ENCODE results near the gene AXL. TPM values are rescaled to one million over a fixed set of nuclear protein-coding genes. Genes with fewer than 3 reads are reported as not detected.
A peak's percentile ranks its signal among the peaks of the same experiment; 100 is the strongest.
"Not testable (repeated sequence)": the region's sequence is repeated elsewhere in the genome, so short reads cannot be mapped to it uniquely, and the experiment has no call there.

AXL gene
- total and polyA plus RNA-seq, 9 of the 15 experiments (the other 6 are each of a cell fraction or from before 2014, with no cell fraction given): 0.80 to 6.6 (median 1.6) TPM

GRCh38 chr19:41204338-41204737, 14.7 kb upstream of the AXL start (continued):
- TF ChIP-seq REST (IDR thresholded peaks at IDR 0.05; ENCODE audit: borderline replicate concordance) (peak; percentile 93), CXXC5 (CRISPR knock-in tag; IDR thresholded peaks at IDR 0.05) (0 out of 2 replicates have a peak, but pooled peaks have one; percentile 11), MYC (IDR thresholded peaks at IDR 0.05; ENCODE audit: low read depth, low read length) (0 out of 2 replicates have a peak, but pooled peaks have one; percentile 32), FOXK2 (conservative IDR thresholded peaks at IDR 0.05 in 1 of 2, IDR thresholded peaks at IDR 0.05 in 1 of 2; ENCODE audit: low read depth in 2 of 2) (0 out of 4 replicates have a peak, but pooled peaks of 1 of the 2 experiments have one; percentile 13), RFX5 (IDR thresholded peaks at IDR 0.05; ENCODE audit: low read depth, low read length) (peak; percentile 63; the same call in 1 of the 2 replicates), CEBPG (CRISPR knock-in tag; IDR thresholded peaks at IDR 0.05) (peak; percentile 39; the same call in 1 of the 2 replicates), CEBPG (tag; conservative IDR thresholded peaks at IDR 0.05 in 1 of 2, IDR thresholded peaks at IDR 0.05 in 1 of 2) (peak in 1 of 2 experiments; percentile 38; a peak in 1 of 4 replicates), MAZ (CRISPR knock-in tag; conservative IDR thresholded peaks at IDR 0.05 in 1 of 2, IDR thresholded peaks at IDR 0.05 in 1 of 2) (peak in 1 of 2 experiments; percentile 66; a peak in 2 of 4 replicates), CC2D1A (IDR thresholded peaks at IDR 0.05) (peak; percentile 88), ZNF384 (IDR thresholded peaks at IDR 0.05; ENCODE audit: low read depth, low read length) (peak; percentile 40), TAL1 (IDR thresholded peaks at IDR 0.05) (0 out of 2 replicates have a peak, but pooled peaks have one; percentile 8)
- not testable (repeated sequence) for TF ChIP-seq REST (CRISPR knock-in tag; IDR thresholded peaks at IDR 0.05; ENCODE audit: low read depth); MYC (CRISPR knock-in tag; IDR thresholded peaks at IDR 0.05; ENCODE audit: borderline replicate concordance, low read depth)
- TF ChIP-seq, protein P1, sequence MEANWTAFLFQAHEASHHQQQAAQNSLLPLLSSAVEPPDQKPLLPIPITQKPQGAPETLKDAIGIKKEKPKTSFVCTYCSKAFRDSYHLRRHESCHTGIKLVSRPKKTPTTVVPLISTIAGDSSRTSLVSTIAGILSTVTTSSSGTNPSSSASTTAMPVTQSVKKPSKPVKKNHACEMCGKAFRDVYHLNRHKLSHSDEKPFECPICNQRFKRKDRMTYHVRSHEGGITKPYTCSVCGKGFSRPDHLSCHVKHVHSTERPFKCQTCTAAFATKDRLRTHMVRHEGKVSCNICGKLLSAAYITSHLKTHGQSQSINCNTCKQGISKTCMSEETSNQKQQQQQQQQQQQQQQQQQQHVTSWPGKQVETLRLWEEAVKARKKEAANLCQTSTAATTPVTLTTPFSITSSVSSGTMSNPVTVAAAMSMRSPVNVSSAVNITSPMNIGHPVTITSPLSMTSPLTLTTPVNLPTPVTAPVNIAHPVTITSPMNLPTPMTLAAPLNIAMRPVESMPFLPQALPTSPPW (CRISPR knock-in tag; IDR thresholded peaks at IDR 0.05): peak; percentile 28; the same call in 1 of the 2 replicates
